ENCODE data around the gene LUZP2. TPM values are rescaled to one million over a fixed set of nuclear protein-coding genes. Genes with fewer than 3 reads are reported as not detected.

LUZP2 gene
- total and polyA plus RNA-seq, 4 donors, result 0.05 TPM; not detected in 3

DNA sequence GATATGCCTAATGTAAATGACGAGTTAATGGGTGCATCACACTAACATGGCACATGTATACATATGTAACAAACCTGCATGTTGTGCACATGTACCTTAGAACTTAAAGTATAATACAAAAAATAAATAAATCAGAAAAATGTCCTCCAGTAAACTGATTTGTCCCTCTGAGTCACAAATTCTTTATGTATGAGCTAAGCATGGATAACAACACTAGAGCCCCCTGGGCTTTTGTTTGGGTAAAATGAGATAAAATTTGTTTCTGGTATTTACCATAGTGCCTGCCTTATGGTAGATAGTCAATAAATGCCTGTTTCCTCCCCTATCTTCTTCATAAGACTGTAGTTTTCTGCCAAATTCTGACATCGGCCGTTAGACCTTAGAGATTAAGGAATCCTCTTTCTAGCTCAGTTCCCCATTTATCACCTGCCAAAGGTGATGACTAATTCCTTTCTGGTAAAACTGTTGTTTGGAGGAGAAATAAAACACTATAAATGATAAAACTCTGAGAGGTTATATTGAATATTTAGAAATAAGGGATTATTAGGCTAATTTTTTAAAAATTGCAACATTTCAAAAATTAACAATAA, 43.6 kb upstream of the LUZP2 start:
- Histone ChIP-seq H3K36me3 (ENCODE audit: control insufficient read depth in 4 of 4, insufficient read depth in 3 of 4, low read depth in 1 of 4, low read length in 3 of 4) (no peaks in the 10 kb centered on the region), H3K9ac (ENCODE audit: low read depth in 1 of 2, low read length in 2 of 2) (no peak overlapping the region), H3K9me3 (ENCODE audit: control insufficient read depth in 4 of 4, low read length in 3 of 4) (no peaks in the 10 kb centered on the region), H3K27me3 (ENCODE audit: control insufficient read depth in 4 of 4, insufficient read depth in 4 of 4, low read length in 3 of 4) (no peaks in the 10 kb centered on the region), H3K4me1 (ENCODE audit: control insufficient read depth in 4 of 4, insufficient read depth in 4 of 4, low read length in 3 of 4) (no peaks in the 10 kb centered on the region), H3K4me3 (ENCODE audit: low read depth in 1 of 3, low read length in 3 of 3) (no peak overlapping the region), H3K27ac (ENCODE audit: low read depth in 1 of 2, low read length in 2 of 2) (no peak overlapping the region)
- TF ChIP-seq, protein P1, sequence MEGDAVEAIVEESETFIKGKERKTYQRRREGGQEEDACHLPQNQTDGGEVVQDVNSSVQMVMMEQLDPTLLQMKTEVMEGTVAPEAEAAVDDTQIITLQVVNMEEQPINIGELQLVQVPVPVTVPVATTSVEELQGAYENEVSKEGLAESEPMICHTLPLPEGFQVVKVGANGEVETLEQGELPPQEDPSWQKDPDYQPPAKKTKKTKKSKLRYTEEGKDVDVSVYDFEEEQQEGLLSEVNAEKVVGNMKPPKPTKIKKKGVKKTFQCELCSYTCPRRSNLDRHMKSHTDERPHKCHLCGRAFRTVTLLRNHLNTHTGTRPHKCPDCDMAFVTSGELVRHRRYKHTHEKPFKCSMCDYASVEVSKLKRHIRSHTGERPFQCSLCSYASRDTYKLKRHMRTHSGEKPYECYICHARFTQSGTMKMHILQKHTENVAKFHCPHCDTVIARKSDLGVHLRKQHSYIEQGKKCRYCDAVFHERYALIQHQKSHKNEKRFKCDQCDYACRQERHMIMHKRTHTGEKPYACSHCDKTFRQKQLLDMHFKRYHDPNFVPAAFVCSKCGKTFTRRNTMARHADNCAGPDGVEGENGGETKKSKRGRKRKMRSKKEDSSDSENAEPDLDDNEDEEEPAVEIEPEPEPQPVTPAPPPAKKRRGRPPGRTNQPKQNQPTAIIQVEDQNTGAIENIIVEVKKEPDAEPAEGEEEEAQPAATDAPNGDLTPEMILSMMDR (IDR thresholded peaks at IDR 0.05; ENCODE audit: low read depth, low read length, missing input control), result no peak
- TF ChIP-seq HNF4G (IDR thresholded peaks at IDR 0.05) (no peak), RAD21 (IDR thresholded peaks at IDR 0.05) (no peak)
- TF ChIP-seq, protein P2, sequence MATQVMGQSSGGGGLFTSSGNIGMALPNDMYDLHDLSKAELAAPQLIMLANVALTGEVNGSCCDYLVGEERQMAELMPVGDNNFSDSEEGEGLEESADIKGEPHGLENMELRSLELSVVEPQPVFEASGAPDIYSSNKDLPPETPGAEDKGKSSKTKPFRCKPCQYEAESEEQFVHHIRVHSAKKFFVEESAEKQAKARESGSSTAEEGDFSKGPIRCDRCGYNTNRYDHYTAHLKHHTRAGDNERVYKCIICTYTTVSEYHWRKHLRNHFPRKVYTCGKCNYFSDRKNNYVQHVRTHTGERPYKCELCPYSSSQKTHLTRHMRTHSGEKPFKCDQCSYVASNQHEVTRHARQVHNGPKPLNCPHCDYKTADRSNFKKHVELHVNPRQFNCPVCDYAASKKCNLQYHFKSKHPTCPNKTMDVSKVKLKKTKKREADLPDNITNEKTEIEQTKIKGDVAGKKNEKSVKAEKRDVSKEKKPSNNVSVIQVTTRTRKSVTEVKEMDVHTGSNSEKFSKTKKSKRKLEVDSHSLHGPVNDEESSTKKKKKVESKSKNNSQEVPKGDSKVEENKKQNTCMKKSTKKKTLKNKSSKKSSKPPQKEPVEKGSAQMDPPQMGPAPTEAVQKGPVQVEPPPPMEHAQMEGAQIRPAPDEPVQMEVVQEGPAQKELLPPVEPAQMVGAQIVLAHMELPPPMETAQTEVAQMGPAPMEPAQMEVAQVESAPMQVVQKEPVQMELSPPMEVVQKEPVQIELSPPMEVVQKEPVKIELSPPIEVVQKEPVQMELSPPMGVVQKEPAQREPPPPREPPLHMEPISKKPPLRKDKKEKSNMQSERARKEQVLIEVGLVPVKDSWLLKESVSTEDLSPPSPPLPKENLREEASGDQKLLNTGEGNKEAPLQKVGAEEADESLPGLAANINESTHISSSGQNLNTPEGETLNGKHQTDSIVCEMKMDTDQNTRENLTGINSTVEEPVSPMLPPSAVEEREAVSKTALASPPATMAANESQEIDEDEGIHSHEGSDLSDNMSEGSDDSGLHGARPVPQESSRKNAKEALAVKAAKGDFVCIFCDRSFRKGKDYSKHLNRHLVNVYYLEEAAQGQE (IDR thresholded peaks at IDR 0.05), result no peak
- 71% methylated on average over 3 of the region's 3 CpGs for WGBS
- DNase-seq (ENCODE audit: low spot score), result no peak

DNA sequence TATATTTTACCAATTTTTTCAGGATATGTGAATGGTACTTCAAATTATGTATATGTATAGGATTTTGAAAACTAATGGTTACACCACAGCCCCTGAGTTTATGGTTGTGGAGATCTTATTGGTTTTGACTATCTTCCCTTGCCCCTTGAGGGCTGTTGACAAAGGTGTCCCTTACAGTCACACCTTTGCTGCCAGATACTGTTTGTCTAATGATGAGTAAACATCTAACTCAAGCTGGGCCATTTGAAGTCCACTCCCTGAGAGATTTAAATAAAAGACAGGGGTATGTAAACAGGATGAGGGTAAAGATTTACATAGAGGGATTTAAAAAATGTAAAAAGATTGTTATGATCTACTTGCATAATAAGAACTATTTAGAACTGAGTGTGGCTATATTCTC, 38.9 kb upstream of the LUZP2 start:
- H3K36me3 ChIP-seq (ENCODE audit: control insufficient read depth in 4 of 4, insufficient read depth in 3 of 4, low read depth in 1 of 4, low read length in 3 of 4), result no peaks in the 10 kb centered on the region
- H3K27me3 ChIP-seq (ENCODE audit: control insufficient read depth in 4 of 4, insufficient read depth in 4 of 4, low read length in 3 of 4), result no peaks in the 10 kb centered on the region
- H3K4me3 ChIP-seq (ENCODE audit: low read depth in 1 of 3, low read length in 3 of 3), result no peak overlapping the region
- no peak for TF ChIP-seq EGR1 (IDR thresholded peaks at IDR 0.05; ENCODE audit: low read depth in 2 of 2)
- TF ChIP-seq FOXA1 (IDR thresholded peaks at IDR 0.05), result no peak
- no peak for TF ChIP-seq RAD21 (IDR thresholded peaks at IDR 0.05)
- TF ChIP-seq HNF4G (IDR thresholded peaks at IDR 0.05), result no peak
- TF ChIP-seq, protein P3, sequence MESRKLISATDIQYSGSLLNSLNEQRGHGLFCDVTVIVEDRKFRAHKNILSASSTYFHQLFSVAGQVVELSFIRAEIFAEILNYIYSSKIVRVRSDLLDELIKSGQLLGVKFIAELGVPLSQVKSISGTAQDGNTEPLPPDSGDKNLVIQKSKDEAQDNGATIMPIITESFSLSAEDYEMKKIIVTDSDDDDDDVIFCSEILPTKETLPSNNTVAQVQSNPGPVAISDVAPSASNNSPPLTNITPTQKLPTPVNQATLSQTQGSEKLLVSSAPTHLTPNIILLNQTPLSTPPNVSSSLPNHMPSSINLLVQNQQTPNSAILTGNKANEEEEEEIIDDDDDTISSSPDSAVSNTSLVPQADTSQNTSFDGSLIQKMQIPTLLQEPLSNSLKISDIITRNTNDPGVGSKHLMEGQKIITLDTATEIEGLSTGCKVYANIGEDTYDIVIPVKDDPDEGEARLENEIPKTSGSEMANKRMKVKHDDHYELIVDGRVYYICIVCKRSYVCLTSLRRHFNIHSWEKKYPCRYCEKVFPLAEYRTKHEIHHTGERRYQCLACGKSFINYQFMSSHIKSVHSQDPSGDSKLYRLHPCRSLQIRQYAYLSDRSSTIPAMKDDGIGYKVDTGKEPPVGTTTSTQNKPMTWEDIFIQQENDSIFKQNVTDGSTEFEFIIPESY (IDR thresholded peaks at IDR 0.05), result no peak
- TF ChIP-seq, protein P4, sequence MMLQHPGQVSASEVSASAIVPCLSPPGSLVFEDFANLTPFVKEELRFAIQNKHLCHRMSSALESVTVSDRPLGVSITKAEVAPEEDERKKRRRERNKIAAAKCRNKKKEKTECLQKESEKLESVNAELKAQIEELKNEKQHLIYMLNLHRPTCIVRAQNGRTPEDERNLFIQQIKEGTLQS (IDR thresholded peaks at IDR 0.05), result no peak
- no peak for TF ChIP-seq HNF4A (conservative IDR thresholded peaks at IDR 0.05)
- TF ChIP-seq, protein P1 (IDR thresholded peaks at IDR 0.05; ENCODE audit: low read depth, low read length, missing input control), result no peak
- TF ChIP-seq GABPA (IDR thresholded peaks at IDR 0.05 in 1 of 2, conservative IDR thresholded peaks at IDR 0.05 in 1 of 2), result no peak
- TF ChIP-seq, protein P5, sequence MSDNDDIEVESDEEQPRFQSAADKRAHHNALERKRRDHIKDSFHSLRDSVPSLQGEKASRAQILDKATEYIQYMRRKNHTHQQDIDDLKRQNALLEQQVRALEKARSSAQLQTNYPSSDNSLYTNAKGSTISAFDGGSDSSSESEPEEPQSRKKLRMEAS (IDR thresholded peaks at IDR 0.05), result no peak
- TF ChIP-seq NR2F2 (IDR thresholded peaks at IDR 0.05), result no peak
- no peak for TF ChIP-seq RXRA (IDR thresholded peaks at IDR 0.05)
- no peak for TF ChIP-seq SP1 (IDR thresholded peaks at IDR 0.05)
- no peak overlapping the region for H3K9ac ChIP-seq (ENCODE audit: low read depth in 1 of 2, low read length in 2 of 2)
- no peak for DNase-seq (ENCODE audit: low spot score)
- H3K27ac ChIP-seq (ENCODE audit: low read depth in 1 of 2, low read length in 2 of 2), result no peak overlapping the region
- no peaks in the 10 kb centered on the region for H3K4me1 ChIP-seq (ENCODE audit: control insufficient read depth in 4 of 4, insufficient read depth in 4 of 4, low read length in 3 of 4)
- no peaks in the 10 kb centered on the region for H3K9me3 ChIP-seq (ENCODE audit: control insufficient read depth in 4 of 4, low read length in 3 of 4)

Data from liver (tissue), 9 donors.